Parathyroid adenoma (tissue), 2 donors: ENCODE measurements around the gene THSD4.

ENCODE experiments used
- H2AFZ ChIP-seq: fragments of 300-600 bp; sonication (generic); one replicate; pipeline ENCODE4 v1.7.0; 2017; ENCODE audit warnings: antibody characterized with exemption, mild to moderate bottlenecking
- H3K27ac ChIP-seq: fragments of 300-600 bp; sonication (generic); one replicate; pipeline ENCODE4 v1.7.0; 2017
- H3K27me3 ChIP-seq: fragments of 300-600 bp; sonication (generic); one replicate; pipeline ENCODE4 v1.7.0; 2017; ENCODE audit warnings: low read length; ENCODE audit not compliant: control insufficient read depth, insufficient read depth
- H3K36me3 ChIP-seq: fragments of 300-600 bp; sonication (generic); one replicate; pipeline ENCODE4 v1.7.0; 2017; ENCODE audit warnings: low read length; ENCODE audit not compliant: control insufficient read depth, insufficient read depth
- H3K4me1 ChIP-seq: fragments of 300-600 bp; sonication (generic); one replicate; pipeline ENCODE4 v1.7.0; 2017; ENCODE audit warnings: control low read depth
- H3K4me2 ChIP-seq: fragments of 300-600 bp; sonication (generic); one replicate; pipeline ENCODE4 v1.7.0; 2017; ENCODE audit warnings: low read length
- H3K4me3 ChIP-seq: fragments of 300-600 bp; sonication (generic); one replicate; pipeline ENCODE4 v1.7.0; 2017; ENCODE audit warnings: low read depth, low read length
- H3K79me2 ChIP-seq: fragments of 300-600 bp; sonication (generic); one replicate; pipeline ENCODE4 v1.7.0; 2017; ENCODE audit warnings: control low read depth
- H3K9ac ChIP-seq: fragments of 300-600 bp; sonication (generic); one replicate; pipeline ENCODE4 v1.7.0; 2017; ENCODE audit warnings: mild to moderate bottlenecking
- H3K9me3 ChIP-seq: fragments of 300-600 bp; sonication (generic); one replicate; pipeline ENCODE4 v1.7.0; 2017; ENCODE audit warnings: low read length; ENCODE audit not compliant: control insufficient read depth
- CTCF ChIP-seq: fragments of 300-600 bp; sonication (generic); IDR thresholded peaks from one replicate; pipeline ENCODE4 v1.7.0; 2017; ENCODE audit warnings: antibody characterized with exemption, mild to moderate bottlenecking
- donor health status: primary hyperparathyroidism.

THSD4 gene

GRCh38 chr15:71239592-71240364 is 124.5 kb downstream of the THSD4 start:
- no peaks in the 10 kb centered on the region for H3K27me3 ChIP-seq
- no peaks in the 10 kb centered on the region for H3K4me1 ChIP-seq
- H3K36me3 ChIP-seq = no peaks in the 10 kb centered on the region
- no peak for TF ChIP-seq CTCF
- no peak overlapping the region for H3K9ac ChIP-seq
- H3K79me2 ChIP-seq = no peaks in the 10 kb centered on the region
- H3K9me3 ChIP-seq = no peaks in the 10 kb centered on the region
- no peak overlapping the region for H2AFZ ChIP-seq
- no peak overlapping the region for H3K4me3 ChIP-seq
- no peak overlapping the region for H3K27ac ChIP-seq
- H3K4me2 ChIP-seq = no peak overlapping the region

DNA sequence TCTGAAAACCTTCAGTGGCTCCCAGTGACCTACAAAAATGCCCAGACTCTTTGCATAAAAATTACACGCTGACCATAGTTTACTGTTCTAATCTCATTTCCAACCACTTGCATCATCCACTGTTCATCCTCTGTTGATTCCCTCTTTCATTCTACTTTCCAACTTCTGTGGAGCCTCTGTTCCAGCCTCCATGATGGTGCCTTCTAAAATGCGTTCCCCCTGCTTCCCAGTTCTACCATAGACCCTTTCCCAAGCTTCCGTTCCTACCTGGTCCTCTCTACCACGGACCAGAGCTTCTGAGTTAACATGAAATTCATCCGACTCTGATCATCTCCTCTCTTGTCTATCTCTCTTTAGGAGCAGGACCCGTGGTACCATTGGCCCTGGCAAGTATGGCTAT is 127.0 kb downstream of the THSD4 start:
- TF ChIP-seq CTCF = no peak
- Histone ChIP-seq H3K9ac (no peak overlapping the region), H3K4me1 (no peaks in the 10 kb centered on the region), H3K4me3 (no peak overlapping the region), H3K27me3 (no peaks in the 10 kb centered on the region), H3K27ac (no peak overlapping the region), H3K79me2 (no peaks in the 10 kb centered on the region), H3K9me3 (no peaks in the 10 kb centered on the region), H3K4me2 (no peak overlapping the region), H3K36me3 (no peaks in the 10 kb centered on the region), H2AFZ (no peak overlapping the region)

GRCh38 chr15:71244250-71244649 is 129.0 kb downstream of the THSD4 start:
- no peak overlapping the region for H3K4me2 ChIP-seq
- no peaks in the 10 kb centered on the region for H3K9me3 ChIP-seq
- TF ChIP-seq CTCF = no peak
- no peak overlapping the region for H3K4me3 ChIP-seq
- H3K4me1 ChIP-seq = no peaks in the 10 kb centered on the region
- H3K27ac ChIP-seq = no peak overlapping the region
- H3K36me3 ChIP-seq = no peaks in the 10 kb centered on the region
- no peaks in the 10 kb centered on the region for H3K79me2 ChIP-seq
- H3K9ac ChIP-seq = no peak overlapping the region
- H2AFZ ChIP-seq = no peak overlapping the region
- no peaks in the 10 kb centered on the region for H3K27me3 ChIP-seq

DNA sequence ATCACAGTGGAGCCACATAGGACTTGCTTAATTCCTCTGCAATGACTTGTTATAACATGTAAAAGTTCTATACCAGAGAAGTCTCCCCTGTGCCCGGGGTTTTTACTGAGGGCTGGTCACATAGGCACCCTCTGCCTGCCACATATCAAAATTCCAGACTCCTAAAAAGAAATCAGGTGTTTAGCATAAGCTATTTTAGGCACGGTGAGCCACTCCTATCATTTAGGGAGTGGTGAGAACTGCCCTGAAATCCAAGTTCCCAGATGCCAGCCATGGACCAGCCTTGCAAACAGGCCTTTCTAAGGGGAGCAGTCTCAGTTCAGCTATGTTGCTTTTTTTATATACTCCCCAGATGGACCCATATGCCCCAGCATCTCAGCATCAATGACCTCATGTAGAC is 130.3 kb downstream of the THSD4 start:
- H3K9me3 ChIP-seq = no peaks in the 10 kb centered on the region
- no peak for TF ChIP-seq CTCF
- H2AFZ ChIP-seq = no peak overlapping the region
- H3K4me3 ChIP-seq = no peak overlapping the region
- no peak overlapping the region for H3K4me2 ChIP-seq
- no peaks in the 10 kb centered on the region for H3K36me3 ChIP-seq
- no peaks in the 10 kb centered on the region for H3K4me1 ChIP-seq
- H3K9ac ChIP-seq = no peak overlapping the region
- H3K27me3 ChIP-seq = no peaks in the 10 kb centered on the region
- no peak overlapping the region for H3K27ac ChIP-seq
- H3K79me2 ChIP-seq = no peaks in the 10 kb centered on the region

DNA sequence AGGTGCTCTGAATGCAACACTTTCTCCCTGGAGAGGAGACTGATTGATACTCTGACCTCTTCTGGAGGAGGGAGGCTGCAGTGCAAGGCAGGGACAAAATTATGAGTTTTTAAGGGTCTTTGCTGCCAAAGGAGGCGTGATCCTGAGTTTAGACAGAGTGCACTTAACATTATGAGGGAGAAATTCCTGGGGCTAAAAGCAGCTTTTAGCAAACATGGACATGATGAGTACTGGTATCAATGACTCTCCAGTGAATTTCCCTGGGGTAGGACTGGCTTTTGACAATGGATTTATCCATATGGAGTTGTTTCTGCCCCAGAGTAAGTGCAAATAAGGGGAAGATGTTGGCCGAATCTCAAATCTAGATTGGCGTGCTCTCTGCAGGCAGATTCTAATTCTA is 133.1 kb downstream of the THSD4 start:
- no peak for TF ChIP-seq CTCF

More for the DNA sequence above, 133.1 kb downstream of the THSD4 start:
- Histone ChIP-seq H3K9ac (no peak overlapping the region), H3K27me3 (no peaks in the 10 kb centered on the region), H3K4me1 (no peaks in the 10 kb centered on the region), H3K79me2 (no peaks in the 10 kb centered on the region), H3K27ac (no peak overlapping the region), H3K9me3 (no peaks in the 10 kb centered on the region), H3K36me3 (no peaks in the 10 kb centered on the region), H3K4me2 (no peak overlapping the region), H2AFZ (no peak overlapping the region), H3K4me3 (no peak overlapping the region)
